ENCODE data around the gene HDGFL2.

Gene HDGFL2

DNA sequence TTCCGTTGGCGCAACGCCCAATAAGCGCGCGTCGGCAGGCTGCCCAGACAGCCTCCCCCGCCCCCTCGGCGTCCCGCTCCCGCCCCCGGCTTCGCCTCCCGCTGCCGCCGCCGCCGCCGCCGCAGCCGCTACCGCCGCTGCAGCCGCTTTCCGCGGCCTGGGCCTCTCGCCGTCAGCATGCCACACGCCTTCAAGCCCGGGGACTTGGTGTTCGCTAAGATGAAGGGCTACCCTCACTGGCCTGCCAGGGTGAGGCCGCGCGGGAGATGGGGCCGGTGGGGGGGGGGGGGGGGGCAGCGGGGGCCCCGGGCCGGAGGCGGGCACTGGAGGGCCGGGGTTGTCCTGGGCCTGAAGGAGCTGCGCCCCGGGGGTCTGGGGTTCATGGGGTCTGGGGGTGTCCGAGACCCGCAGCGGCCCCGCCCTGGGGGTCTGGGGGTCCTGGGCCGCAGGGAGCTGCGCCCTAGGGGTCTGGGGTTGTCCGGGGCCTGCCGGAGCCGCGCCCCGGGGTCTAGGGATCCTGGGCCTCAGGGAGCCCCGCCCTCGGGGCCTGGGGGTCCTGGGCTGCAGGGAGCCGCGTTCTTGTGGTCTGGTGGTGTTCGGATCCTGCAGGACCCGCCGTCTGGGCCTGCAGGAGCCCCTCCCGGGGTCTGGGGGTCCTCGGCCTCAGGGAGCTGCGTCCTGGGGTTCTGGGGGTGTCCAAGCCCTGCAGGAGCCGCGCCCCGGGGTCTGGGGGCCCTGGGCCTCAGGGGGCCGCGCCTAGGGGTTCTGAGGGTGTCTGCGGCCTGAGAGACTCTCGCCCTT is at the start of gene HDGFL2:
TSS of gene HDGFL2 (plus strand) at position 124 of the 801 bp plus-strand sequence. CDS start at position 178, 54 bp downstream.
- peak within 1 kb of the TSS; percentile 74 for H3K4me3 Mint-ChIP-seq
- H3K9me3 Mint-ChIP-seq: no peaks in the 10 kb centered on the region
- H3K4me1 Mint-ChIP-seq: peaks cover 20% of the 10 kb centered on the region
- peaks cover 4% of the 10 kb centered on the region for H3K36me3 Mint-ChIP-seq
- DNase-seq: peak; percentile 27
- CTCF ChIA-PET: interaction anchor here (1.0 to 1.9 kb wide), 3 partner anchors 71 to 485 kb away, joined by 3 to 11 read pairs (median 3); partner anchors contain the start of genes CHAF1A and SH3GL1
- H3K27me3 Mint-ChIP-seq: no peaks in the 10 kb centered on the region
- peak within 1 kb of the TSS; percentile 37 for H3K27ac Mint-ChIP-seq

DNA sequence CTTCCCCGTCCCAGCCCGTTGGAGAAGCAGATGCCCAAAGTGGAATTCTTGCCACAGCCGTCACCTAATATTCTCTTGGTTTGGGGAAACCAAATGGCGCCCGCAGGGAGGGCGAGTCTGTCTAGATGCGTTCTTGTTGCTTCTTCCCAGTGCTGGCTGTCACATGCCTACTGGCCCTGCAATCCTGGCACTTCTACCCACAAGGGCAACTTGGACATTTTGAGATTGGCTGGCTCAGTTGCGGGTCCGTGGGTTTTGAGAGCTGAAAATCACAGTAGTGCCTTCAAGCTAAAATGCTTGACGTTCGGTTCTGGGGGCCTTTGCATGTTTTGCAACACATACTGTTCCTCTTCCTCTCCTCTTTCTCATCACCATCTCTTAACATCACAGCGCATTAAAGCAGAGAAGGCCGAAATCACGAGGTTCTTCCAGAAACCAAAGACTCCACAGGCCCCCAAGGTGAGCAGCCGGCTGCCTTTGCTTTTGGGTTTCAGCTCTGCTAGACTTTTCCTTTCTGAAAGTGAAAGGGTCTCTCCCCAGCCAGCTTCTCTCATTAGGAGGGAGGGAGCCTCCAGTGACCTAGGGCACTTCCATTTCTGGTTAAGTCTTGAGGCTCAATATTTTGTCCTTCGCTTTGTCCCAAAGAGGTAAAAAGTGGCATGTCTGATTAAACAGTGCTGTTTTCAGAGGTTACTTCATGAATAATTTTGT is 48.5 kb upstream of the HDGFL2 start:
- DNase-seq: no peak
- Mint-ChIP-seq H3K4me3 (no peak overlapping the region), H3K27ac (peak overlapping the region; percentile 76), H3K27me3 (no peaks in the 10 kb centered on the region), H3K36me3 (peaks cover 29% of the 10 kb centered on the region), H3K4me1 (peaks cover 12% of the 10 kb centered on the region), H3K9me3 (no peaks in the 10 kb centered on the region)
- CTCF ChIA-PET: no interaction called here

DNA sequence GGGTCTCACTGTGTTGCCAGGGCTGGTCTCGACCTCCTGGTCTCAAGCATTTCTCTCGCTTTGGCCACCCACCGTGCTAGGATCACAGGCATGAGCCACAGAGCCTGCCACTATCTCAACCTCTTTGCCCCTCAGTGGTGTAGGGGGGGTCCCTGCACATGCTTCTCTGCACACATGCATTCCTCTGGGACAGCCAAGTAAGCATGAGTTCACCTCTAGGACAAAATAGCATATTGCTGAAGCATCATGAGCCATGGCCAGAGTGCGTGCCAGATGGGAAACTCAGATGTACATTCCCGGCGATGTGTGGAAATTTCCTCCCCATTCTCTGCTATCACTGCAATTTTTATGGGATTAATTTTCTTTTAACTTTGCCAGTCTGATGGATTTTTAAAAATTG is 46.6 kb upstream of the HDGFL2 start:
- no peaks in the 10 kb centered on the region for H3K27me3 Mint-ChIP-seq
- peaks cover 37% of the 10 kb centered on the region for H3K36me3 Mint-ChIP-seq
- no peak for DNase-seq

DNA sequence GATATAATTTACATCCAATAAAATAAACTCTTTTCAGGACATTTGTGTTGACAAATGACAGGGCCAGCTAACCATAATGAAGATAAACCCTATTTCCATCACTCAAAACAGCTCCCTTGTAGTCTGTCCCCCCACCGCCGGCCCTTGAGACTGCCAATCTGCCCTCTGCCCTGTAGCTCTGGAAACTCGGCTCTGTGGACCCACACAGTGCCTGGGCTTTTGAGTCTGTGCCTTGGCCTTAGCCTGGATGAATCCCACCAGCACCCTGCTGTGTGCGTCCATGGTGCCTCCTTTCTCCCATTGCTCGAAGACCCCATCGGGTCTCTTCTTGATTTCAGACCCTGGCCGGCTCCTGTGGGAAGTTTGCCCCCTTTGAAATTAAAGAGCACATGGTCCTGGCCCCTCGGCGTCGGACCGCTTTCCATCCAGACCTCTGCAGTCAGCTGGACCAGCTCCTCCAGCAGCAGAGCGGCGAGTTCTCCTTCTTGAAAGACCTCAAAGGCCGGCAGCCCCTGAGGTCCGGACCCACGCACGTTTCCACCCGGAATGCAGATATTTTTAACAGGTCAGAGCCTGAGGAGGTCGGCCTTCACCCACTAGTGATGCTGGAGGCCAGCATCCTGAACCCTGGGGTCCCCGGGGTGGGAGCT is 43.6 kb upstream of the HDGFL2 start:
- Mint-ChIP-seq H3K4me3 (no peak overlapping the region), H3K27me3 (no peaks in the 10 kb centered on the region), H3K36me3 (peaks cover 48% of the 10 kb centered on the region), H3K4me1 (peaks cover 5% of the 10 kb centered on the region), H3K9me3 (no peaks in the 10 kb centered on the region), H3K27ac (no peak overlapping the region)
- CTCF ChIA-PET: interaction anchor here (1.0 kb wide), 1 partner anchor 9 kb away, joined by 3 read pairs; no protein-coding TSS in a partner anchor
- DNase-seq: no peak

More for the DNA sequence above, 46.6 kb upstream of the HDGFL2 start:
- H3K4me1 Mint-ChIP-seq: peaks cover 12% of the 10 kb centered on the region
- H3K27ac Mint-ChIP-seq: no peak overlapping the region
- H3K4me3 Mint-ChIP-seq: no peak overlapping the region
- CTCF ChIA-PET: no interaction called here
- H3K9me3 Mint-ChIP-seq: no peaks in the 10 kb centered on the region

DNA sequence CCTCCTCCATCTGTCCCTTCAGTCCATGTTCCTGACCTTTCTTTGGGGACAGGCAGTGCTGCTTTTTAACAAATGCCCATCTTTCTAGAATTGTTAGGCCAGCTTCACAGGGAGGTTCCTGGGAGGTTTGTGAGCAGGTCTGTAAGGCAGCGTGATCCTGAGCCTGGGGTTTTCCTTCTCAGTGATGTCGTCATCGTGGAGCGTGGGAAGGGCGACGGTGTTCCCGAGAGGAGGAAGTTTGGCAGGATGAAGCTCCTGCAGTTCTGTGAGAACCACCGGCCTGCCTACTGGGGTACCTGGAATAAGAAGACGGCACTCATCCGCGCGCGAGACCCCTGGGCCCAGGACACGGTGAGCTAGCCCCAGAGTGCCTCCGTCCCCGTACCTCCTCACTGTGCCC is 42.8 kb upstream of the HDGFL2 start:
- Mint-ChIP-seq H3K4me3 (no peak overlapping the region), H3K36me3 (peaks cover 46% of the 10 kb centered on the region), H3K27me3 (no peaks in the 10 kb centered on the region), H3K27ac (no peak overlapping the region), H3K9me3 (no peaks in the 10 kb centered on the region), H3K4me1 (no peaks in the 10 kb centered on the region)
- no peak for DNase-seq
- CTCF ChIA-PET: interaction anchor here (1.0 kb wide), 1 partner anchor 8 kb away, joined by 3 read pairs; no protein-coding TSS in a partner anchor

DNA sequence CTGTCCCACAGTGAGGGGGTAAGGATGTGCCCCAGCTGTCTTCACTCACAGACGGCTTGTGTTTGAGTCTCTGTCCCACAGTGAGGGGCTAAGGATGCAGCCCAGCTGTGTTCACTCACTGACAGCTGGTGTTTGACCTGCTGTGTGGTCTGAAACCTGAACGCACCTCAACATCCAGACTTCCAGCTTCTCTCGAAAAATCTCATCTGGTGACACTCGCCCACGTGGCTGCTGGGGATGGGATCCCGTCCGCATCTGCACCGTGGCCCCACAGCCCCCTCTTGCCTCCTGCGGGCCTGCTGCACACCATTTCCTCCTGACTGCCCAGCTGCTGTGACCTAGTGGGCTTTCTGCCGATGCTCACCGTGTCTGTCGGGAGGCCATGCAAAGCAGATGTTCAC is 42.3 kb upstream of the HDGFL2 start:
- H3K4me1 Mint-ChIP-seq: no peaks in the 10 kb centered on the region
- H3K27ac Mint-ChIP-seq: no peak overlapping the region
- H3K27me3 Mint-ChIP-seq: no peaks in the 10 kb centered on the region
- peaks cover 51% of the 10 kb centered on the region for H3K36me3 Mint-ChIP-seq
- no peak overlapping the region for H3K4me3 Mint-ChIP-seq
- H3K9me3 Mint-ChIP-seq: no peaks in the 10 kb centered on the region
- DNase-seq: no peak
- CTCF ChIA-PET: no interaction called here

DNA sequence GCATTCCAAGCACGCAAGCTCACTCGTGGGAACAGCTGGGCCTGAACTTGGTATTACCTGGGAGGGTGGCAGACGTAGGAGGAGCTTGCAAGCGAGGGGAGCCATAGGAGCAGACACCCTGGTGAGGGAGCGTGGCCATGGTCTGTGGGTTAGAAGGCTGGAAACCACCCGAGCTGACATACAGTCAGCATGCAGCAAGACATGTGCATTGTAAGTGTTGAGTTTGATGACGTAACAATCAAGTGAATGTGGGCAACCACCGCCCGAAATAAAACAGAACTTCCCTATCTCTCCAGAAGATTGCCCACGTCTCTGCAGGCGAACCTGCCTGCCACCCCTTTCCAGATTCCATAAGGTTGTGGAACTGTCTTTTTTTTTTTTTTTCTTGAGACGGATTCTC is 41.3 kb upstream of the HDGFL2 start:
- Mint-ChIP-seq H3K27me3 (no peaks in the 10 kb centered on the region), H3K27ac (no peak overlapping the region), H3K4me1 (no peaks in the 10 kb centered on the region), H3K4me3 (no peak overlapping the region), H3K36me3 (peaks cover 47% of the 10 kb centered on the region), H3K9me3 (no peaks in the 10 kb centered on the region)
- no peak for DNase-seq
- CTCF ChIA-PET: no interaction called here

DNA sequence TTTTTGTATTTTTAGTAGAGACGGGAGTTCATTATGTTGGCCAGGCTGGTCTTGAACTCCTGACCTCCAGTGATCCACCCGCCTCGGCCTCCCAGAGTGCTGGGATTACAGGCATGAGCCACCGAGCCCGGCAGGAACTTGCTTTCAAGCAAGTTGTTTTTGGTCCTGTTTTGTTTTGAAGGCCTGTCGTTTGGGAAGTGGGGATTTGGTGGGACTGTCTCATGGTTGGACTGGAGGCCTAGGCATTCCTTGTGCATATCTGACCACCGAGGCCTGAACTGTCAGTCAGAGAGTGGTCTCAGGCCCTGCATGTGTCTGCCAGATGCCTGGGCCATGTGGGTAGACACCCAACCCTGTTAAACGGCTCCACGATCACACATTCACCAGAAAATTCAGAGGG is 40.8 kb upstream of the HDGFL2 start:
- Mint-ChIP-seq H3K27ac (no peak overlapping the region), H3K27me3 (no peaks in the 10 kb centered on the region), H3K9me3 (no peaks in the 10 kb centered on the region), H3K4me3 (no peak overlapping the region), H3K4me1 (no peaks in the 10 kb centered on the region), H3K36me3 (peaks cover 45% of the 10 kb centered on the region)
- no peak for DNase-seq
- CTCF ChIA-PET: no interaction called here

DNA sequence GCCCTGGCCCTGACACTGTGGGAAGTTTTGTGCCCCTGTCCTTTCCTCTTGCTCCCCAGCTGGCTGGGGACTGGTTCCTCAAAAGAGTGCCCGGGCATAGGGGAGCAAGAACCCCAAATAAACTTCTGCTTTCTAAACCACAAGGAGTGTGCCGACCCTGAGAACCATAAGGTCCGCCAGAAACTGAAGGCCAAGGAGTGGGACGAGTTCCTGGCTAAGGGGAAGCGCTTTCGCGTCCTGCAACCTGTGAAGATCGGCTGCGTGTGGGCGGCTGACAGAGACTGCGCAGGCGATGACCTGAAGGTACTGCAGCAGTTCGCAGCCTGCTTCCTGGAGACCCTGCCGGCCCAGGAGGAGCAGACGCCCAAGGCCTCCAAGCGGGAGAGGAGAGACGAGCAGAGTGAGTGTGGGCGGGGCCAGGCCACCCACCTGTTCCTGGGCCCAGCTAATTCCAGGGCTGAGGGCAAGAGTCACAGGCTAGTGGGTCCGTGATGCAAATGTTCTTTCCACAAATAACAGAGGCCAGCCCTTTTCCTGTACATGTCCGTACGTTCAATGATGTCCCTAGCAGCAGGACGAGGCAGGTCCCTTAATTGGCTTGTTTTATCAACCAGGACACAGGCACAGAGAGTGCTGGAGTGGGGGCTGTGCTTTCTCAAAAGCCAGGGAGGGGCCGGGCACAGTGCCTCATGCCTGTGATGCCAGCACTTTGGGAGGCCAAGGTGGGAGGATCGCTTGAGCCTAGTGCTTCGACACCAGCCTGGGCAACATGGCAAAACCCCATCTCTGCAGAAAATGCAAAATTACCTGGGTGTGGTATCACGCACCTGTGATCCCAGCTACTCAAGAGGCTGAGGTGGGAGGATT is 40.1 kb upstream of the HDGFL2 start:
- DNase-seq: no peak
- Mint-ChIP-seq H3K27me3 (no peaks in the 10 kb centered on the region), H3K4me1 (no peaks in the 10 kb centered on the region), H3K36me3 (peaks cover 45% of the 10 kb centered on the region), H3K4me3 (no peak overlapping the region), H3K27ac (peak overlapping the region; percentile 42), H3K9me3 (no peaks in the 10 kb centered on the region)
- CTCF ChIA-PET: no interaction called here

DNA sequence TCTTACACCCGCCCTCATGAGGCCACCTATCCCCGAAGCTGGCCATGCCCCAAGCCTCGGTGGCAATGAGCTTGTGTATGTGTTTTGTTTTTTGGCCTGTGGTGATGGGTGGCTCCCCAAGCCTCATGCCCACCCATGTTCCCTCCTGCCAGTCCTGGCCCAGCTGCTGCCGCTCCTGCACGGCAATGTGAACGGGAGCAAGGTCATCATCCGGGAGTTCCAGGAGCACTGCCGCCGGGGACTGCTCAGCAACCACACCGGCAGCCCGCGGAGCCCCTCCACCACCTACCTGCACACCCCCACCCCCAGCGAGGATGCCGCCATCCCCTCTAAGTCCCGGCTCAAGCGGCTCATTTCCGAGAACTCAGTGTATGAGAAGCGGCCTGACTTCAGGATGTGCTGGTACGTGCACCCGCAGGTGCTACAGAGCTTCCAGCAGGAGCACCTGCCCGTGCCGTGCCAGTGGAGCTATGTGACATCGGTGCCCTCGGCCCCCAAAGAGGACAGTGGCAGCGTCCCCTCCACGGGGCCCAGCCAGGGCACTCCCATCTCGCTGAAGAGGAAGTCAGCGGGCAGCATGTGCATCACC is 39.1 kb upstream of the HDGFL2 start:
- Mint-ChIP-seq H3K4me3 (no peak overlapping the region), H3K36me3 (peaks cover 48% of the 10 kb centered on the region), H3K27ac (no peak overlapping the region), H3K4me1 (no peaks in the 10 kb centered on the region), H3K9me3 (no peaks in the 10 kb centered on the region), H3K27me3 (no peaks in the 10 kb centered on the region)
- CTCF ChIA-PET: no interaction called here
- no peak for DNase-seq

DNA sequence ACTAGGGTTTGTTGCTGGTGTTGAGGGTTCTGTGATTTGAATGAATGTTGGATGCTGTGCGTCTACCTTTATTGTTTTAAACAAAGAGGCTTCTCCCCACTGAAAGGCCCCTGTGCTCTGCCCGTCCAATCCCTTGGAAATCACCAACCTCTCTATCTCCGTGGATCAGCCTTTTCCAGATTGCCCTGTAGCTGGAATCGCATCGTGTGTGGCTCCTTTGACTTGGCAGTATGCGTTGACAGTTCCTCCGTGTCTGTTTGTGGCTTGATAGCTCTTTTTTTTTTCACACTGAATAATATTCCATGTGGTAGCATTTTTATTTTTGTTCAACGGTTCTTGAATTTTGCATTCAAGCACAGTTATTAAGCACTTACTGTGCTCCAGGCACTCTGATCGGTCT is 37.7 kb upstream of the HDGFL2 start:
- CTCF ChIA-PET: no interaction called here
- H3K36me3 Mint-ChIP-seq: peaks cover 45% of the 10 kb centered on the region
- no peak overlapping the region for H3K27ac Mint-ChIP-seq
- no peak overlapping the region for H3K4me3 Mint-ChIP-seq
- no peaks in the 10 kb centered on the region for H3K4me1 Mint-ChIP-seq
- no peaks in the 10 kb centered on the region for H3K9me3 Mint-ChIP-seq
- H3K27me3 Mint-ChIP-seq: no peaks in the 10 kb centered on the region
- no peak for DNase-seq

DNA sequence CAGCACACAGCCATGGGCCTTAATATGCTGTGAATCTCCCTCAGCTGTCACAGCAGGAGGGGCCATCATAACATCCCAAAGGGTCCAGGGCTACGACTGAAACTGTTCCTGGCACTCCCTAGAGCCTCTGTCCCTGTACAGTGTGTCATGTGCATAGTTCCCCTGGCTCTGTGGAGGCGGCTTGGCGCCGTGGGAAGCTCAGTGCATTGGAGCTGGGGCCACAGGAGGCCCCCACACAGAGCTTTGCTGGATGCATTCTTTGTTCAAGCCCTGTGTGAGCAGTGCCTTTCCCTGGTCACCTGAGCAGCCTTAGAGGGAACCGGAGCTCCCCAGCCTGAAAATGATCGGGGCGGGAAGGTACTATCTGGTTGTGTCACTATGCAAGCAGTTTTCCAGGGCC is 35.9 kb upstream of the HDGFL2 start:
- no peak overlapping the region for H3K4me3 Mint-ChIP-seq
- CTCF ChIA-PET: no interaction called here
- H3K9me3 Mint-ChIP-seq: no peaks in the 10 kb centered on the region

DNA sequence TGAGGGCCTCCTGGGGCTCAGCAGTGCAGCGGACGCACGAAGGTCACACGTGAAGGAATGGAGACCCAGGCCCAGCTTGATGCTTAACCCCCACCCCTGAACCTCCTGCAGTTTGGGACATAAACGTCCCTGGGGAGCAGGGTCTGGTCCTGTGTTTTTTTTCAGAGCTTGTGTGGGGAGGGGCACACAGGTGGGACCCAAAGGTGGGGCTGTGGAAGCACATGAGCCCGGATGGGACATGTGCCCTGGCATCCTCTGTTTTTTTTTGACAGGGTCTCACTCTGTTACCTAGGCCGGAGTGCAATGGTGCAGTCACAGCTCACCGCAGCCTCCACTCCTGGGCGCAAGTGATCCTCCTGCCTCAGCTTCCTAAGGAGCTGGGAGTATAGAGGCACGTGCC is 35.0 kb upstream of the HDGFL2 start:
- no peak for DNase-seq
- CTCF ChIA-PET: interaction anchor here (1.0 kb wide), 1 partner anchor 8 kb away, joined by 3 read pairs; no protein-coding TSS in a partner anchor
- Mint-ChIP-seq H3K36me3 (peaks cover 34% of the 10 kb centered on the region), H3K4me3 (no peak overlapping the region), H3K9me3 (no peaks in the 10 kb centered on the region), H3K27ac (no peak overlapping the region), H3K27me3 (no peaks in the 10 kb centered on the region), H3K4me1 (peaks cover 2% of the 10 kb centered on the region)

More for the DNA sequence above, 35.9 kb upstream of the HDGFL2 start:
- Mint-ChIP-seq H3K27me3 (no peaks in the 10 kb centered on the region), H3K4me1 (no peaks in the 10 kb centered on the region), H3K27ac (no peak overlapping the region), H3K36me3 (peaks cover 39% of the 10 kb centered on the region)
- DNase-seq: no peak
